ENCODE data around the gene ERAS.

DNA sequence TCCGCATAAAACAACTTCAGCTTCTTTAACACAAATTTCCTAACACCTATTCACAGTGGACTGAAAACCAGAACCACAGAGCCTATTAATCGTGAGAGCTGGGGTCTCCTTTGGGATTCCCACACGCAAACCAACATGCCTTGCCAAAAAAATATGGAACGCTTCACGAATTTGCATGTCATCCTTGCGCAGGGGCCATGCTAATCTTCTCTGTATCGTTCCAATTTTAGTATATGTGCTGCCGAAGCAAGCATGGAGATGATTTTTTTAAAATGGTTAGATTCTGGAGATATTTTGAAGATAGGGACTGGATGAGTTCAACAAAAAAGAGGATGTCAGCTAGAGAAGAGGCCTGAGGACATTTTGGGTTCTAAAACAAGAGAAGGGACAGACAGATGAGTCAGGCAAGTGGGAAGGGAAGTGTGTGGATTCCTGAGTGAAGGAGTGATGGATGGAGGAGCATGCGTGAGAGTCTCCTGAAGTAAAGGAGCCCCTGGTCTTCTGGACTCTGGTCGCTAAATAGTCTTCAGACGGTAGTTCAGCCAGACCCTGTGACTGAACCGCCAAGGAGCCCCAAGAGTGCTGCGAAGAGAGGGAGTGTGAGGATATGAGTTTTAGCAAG, 49.4 kb upstream of the ERAS start:
- TF ChIP-seq TP53 (CRISPR knock-in tag; conservative IDR thresholded peaks at IDR 0.05) (no peak), TAF1 (CRISPR knock-in tag; IDR thresholded peaks at IDR 0.05) (no peak)
- TF ChIP-seq, protein P1, sequence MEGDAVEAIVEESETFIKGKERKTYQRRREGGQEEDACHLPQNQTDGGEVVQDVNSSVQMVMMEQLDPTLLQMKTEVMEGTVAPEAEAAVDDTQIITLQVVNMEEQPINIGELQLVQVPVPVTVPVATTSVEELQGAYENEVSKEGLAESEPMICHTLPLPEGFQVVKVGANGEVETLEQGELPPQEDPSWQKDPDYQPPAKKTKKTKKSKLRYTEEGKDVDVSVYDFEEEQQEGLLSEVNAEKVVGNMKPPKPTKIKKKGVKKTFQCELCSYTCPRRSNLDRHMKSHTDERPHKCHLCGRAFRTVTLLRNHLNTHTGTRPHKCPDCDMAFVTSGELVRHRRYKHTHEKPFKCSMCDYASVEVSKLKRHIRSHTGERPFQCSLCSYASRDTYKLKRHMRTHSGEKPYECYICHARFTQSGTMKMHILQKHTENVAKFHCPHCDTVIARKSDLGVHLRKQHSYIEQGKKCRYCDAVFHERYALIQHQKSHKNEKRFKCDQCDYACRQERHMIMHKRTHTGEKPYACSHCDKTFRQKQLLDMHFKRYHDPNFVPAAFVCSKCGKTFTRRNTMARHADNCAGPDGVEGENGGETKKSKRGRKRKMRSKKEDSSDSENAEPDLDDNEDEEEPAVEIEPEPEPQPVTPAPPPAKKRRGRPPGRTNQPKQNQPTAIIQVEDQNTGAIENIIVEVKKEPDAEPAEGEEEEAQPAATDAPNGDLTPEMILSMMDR (CRISPR knock-in tag; IDR thresholded peaks at IDR 0.05) = no peak

Measured in HepG2 (cell line).